Right renal pelvis (tissue), 4 donors: ENCODE data around the gene ADAMTS9. TPM values are rescaled to one million over a fixed set of nuclear protein-coding genes. Genes with fewer than 3 reads are reported as not detected.
A peak's percentile ranks its signal among the peaks of the same experiment; 100 is the strongest.

ENCODE experiments used
- DNase-seq, 4 donors: peaks; one replicate each; pipeline ENCODE4 v3.0.0-alpha.2; 2013; ENCODE audit warnings: low read depth in 4 of 4, low spot score in 3 of 4, missing footprints in 1 of 4
- polyA plus RNA-seq, 4 donors: library from polyadenylated mRNA; unstranded; fragments of 120-200 nt; gene quantifications; one replicate each; pipeline ENCODE4 v1.2.1, GENCODE V29; 2013; ENCODE audit not compliant: insufficient read length in 4 of 4

Gene ADAMTS9
- polyA plus RNA-seq, 4 donors = 139 to 178 (median 143) TPM

GRCh38 chr3:64654013-64654412, 33.8 kb downstream of the ADAMTS9 start:
- DNase-seq = no peak

DNA sequence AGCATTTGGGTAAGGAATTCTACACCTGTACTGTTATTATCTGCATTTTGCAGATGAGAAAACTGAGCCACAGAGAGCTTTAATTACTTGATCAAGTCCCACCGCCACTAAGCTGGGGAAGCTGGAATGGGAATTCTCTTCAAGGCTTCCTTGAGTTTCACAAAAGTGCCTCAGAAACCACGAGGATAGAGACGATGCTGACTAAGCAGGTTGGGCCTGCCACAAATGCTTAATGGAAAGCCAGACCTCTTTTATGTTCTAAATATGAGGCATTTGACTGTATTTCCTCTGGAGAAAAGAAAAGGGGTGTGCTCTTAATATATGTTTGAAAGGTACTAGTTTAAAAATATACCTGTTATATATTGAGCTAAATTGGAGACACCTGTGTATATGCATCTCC, 34.7 kb downstream of the ADAMTS9 start:
- DNase-seq = no peak

GRCh38 chr3:64651741-64652241, 36.0 kb downstream of the ADAMTS9 start:
- DNase-seq = no peak

- no peak for DNase-seq
Observed at GRCh38 chr3:64651303-64651702, 36.5 kb downstream of the ADAMTS9 start.

- DNase-seq = no peak
Observed at GRCh38 chr3:64650715-64651114, 37.1 kb downstream of the ADAMTS9 start.

DNA sequence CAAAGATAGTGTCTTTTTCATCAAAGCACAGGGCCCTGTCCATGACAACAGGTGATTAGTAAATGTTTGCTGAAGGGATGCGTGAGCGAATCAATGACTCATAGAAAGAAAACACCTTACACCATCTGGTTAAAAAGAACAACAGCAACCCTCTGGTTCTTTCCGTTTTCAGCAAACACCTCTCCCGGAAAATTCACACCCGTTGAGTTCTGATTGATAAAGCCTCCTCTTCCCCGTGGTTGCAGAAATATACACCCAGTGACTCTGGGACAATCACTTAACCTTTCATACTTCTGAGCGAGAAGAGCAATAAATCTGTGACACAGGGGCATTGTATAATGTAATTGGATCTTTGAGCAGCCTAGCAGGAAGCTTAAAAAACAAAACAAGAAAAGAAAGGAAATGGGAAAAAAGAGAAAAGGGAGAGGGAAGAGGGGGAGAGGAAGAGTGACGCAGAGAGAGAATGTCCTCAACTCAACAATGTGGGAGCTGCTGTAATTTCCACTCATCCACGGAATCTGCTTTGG, 37.6 kb downstream of the ADAMTS9 start:
- DNase-seq = no peak

DNA sequence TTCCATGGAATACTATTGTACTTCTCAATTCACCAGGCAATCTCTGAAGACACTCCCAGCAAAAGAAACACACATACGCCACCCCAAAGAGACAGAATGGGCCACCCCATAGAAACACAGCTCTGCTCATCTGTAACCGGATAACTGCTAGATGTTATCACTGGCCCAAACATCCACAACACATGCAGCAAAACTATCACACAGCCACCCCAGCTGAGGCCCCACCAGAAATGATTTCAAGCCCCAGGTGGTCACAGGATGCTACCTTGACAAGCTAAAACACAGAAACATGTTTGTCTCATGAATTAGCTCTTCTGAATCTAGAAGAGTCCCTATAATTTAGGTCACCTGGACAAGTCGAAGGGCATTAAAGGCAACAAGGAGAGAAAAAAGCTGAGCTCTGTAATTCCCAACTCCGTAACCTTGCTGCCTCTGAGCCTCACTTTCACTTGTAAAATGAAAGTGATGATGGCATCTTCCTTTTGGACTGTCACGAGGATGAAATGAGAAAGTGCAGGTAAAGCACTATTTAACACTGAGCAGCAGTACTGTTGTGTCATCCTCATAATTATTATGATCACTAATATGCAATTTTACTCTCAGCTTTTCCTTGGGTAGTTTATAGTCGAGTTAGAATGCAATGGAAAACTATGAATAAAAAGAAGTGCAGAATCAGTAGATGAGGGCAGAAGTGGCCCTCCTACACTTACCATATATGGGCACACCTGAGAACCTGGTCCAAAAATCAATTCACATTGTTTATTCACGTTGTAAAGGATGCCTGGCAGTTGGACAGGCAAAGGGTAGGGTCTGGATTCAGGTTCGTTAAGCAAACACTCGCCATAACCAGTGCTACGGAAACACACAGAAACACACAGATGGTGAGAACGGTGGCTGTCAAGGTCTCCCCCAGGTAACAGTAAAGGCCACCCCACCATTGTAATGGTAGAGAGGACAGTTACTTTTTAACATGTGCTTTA, 38.6 kb downstream of the ADAMTS9 start:
- DNase-seq = no peak

DNA sequence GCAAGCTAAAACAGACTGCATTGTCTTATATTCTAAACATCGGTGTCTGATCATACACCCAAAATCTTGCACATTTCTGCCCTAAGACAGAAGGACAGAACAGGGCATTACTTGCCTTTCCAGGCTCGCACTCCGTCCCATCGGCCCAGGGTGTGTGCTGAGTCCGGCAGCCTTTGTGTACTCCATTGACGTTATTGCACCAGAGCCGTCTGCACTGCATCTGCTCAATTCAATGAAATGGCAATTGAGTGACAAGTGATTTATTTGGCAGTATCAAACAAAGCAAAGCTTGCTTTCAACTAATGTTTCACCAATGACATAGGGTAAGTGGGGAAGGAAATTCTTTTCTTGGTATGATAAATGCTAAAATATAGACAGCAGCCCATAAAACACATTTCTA, 40.0 kb downstream of the ADAMTS9 start:
- no peak for DNase-seq

DNA sequence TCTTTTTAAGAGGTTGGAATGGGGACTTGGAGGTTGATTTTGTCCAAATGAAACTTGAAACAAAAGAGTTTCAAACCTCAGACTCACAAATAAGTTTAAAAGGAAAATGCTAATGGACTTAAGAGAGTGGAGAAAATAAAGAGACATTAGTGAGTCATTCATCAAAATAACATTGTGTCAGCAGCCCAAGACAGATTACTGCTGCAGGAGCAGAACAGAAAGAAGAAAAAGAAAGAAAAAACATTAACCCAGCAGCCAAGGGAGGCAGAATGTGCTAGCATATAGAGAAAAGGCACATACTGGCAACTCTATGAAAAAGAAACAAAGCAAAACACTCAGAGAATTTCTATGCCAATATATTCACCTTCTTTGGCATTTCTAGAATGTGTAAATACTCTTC, 42.6 kb downstream of the ADAMTS9 start:
- DNase-seq = no peak

DNA sequence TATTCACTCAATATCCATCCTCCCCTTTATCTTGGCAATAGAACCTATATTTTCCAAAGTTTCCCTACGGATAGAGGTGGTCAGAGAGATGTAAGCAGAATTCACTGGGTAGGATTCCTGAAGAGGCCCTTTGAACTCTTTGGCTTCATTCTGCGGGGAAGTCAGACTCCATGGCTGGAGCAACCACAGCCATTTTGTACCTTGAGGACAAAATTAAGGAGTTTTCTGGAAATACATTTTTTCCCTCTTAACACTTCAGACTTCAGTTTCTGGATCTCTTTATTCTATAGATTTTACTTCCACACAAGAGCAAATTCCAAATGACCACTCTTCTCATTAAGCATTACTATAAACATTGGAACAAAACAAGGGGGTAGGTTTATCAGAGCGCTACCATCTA, 43.3 kb downstream of the ADAMTS9 start:
- no peak for DNase-seq

GRCh38 chr3:64642327-64643151, 45.3 kb downstream of the ADAMTS9 start:
- peak in 3 of 4 donors; percentile 26 to 64 (median 36) for DNase-seq

DNA sequence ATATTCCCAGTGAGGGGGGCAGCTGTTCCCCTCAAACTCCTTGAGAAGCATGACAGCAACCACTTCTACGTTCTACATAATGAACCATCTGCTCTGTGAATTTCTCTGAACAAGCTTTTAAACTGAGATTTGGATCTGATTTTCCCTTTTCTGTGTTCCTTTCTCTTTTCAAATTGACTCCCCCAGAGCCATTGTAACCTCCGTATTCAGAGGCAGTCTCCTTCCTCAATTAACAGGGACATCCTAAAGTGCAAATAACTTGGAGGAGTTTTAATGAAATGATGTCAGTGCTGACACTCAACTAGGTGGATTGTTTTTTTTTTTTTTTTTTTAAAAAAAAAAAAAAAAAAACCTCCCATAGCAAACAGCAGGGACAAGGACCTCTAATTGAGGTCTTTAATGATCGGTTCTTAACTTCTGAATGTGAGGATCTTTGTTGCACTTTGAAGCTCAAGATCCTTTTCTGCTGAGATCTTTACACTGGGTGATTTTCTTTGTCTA, 48.8 kb downstream of the ADAMTS9 start:
- no peak for DNase-seq

DNA sequence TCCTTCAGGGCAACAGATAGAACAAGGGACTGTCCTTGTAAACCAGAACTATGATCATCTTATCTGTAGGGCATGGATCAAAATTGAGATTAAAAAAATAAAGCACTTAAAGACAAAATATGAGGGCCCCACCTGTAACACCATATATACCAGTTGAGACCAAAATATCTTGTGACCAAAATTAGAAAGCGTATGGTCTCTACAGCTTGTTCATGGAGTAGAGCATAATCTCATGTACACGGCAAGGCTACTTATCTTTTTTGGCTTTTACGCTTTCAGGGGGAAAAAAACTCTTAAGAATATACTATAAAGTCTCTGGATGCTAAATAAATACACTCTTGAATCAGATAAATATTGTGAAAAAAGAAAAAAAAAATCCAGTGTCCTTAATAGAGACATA, 49.3 kb downstream of the ADAMTS9 start:
- no peak for DNase-seq

- DNase-seq = no peak
Observed at GRCh38 chr3:64634417-64634816, 53.4 kb downstream of the ADAMTS9 start.

DNA sequence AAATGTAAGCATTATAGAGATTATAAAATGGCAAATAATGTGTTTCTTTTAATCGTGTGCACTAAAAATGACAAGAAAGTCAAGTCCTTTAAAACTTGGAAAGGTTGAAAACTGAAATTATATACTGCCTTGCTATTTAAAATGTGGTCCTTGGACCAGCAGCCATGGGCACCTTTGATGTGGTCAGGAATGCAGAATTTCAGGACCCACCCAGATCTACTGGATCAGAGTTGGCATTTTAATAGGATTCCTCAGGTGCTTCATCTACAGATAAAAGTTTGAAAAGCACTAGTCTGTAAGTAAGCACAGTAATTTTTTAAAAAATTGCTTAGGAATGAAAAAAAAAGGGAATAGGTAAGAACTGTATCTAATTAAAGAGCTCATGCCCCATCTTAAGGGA, 55.8 kb downstream of the ADAMTS9 start:
- no peak for DNase-seq

- DNase-seq = peak in 1 of 4 donors; percentile 24
Observed at GRCh38 chr3:64627471-64628321, 60.1 kb downstream of the ADAMTS9 start.

DNA sequence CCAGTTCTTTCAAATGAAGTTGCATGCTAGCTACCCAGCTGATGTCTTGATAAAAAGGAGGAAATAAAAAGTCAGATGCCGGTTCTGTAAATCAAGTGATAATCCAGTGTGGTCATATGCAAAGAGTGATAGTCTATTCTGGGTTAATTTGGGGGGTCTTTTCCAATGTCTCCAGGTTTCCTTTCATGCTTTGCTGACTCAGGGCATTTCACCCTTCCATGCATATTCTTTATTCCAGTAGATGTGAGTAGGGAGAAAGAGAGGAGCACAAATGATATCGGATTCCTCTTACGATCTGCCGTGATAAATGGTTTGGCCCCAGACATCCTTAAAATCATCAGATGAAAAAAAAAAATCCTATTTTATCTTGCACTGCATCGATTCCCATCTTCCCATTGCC, 60.8 kb downstream of the ADAMTS9 start:
- DNase-seq = no peak

GRCh38 chr3:64625381-64625780, 62.4 kb downstream of the ADAMTS9 start:
- DNase-seq = no peak

- no peak for DNase-seq
Observed at GRCh38 chr3:64623125-64623524, 64.7 kb downstream of the ADAMTS9 start.
